HEK293 (cell line): ENCODE measurements around the gene MESD.

Source experiments
- CTCF ChIA-PET: fragments of 350-600 bp; formaldehyde crosslinking; extraction: SDS; loops from one replicate; lab custom pipeline; 2021; ENCODE audit warnings: antibody characterized with exemption; lab: Yijun Ruan, JAX
- POLR2A ChIA-PET: fragments of 300-600 bp; formaldehyde crosslinking; extraction: SDS; loops from one replicate; lab custom pipeline; 2020; ENCODE audit warnings: antibody characterized with exemption, inconsistent platforms; lab: Yijun Ruan, JAX
- H3K27ac ChIP-seq: fragments of 200-500 bp; sonication (Bioruptor generic); 2 replicates; pipeline ENCODE4 v1.5.1; 2014; ENCODE audit warnings: low read depth, low read length, control low read depth, inconsistent platforms; ENCODE audit errors: extremely low read depth
- H3K36me3 ChIP-seq, 2 experiments: fragments of 200-500 bp in 1 of 2; sonication (Bioruptor generic) in 1 of 2; 1 replicate in 1 of 2; 2 replicates in 1 of 2; pipeline ENCODE4 v1.5.1; 2014 to 2017; ENCODE audit warnings: inconsistent platforms in 2 of 2, low read length in 2 of 2; ENCODE audit not compliant: control insufficient read depth in 2 of 2, insufficient read depth in 1 of 2
- H3K4me1 ChIP-seq: fragments of 200-500 bp; sonication (Bioruptor generic); 2 replicates; pipeline ENCODE4 v1.5.1; 2014; ENCODE audit warnings: mild to moderate bottlenecking, low read length, inconsistent platforms; ENCODE audit not compliant: control insufficient read depth, insufficient read depth
- H3K4me3 ChIP-seq: 2 replicates; pipeline ENCODE4 v1.5.1; 2011; ENCODE audit warnings: low read depth, mild to moderate bottlenecking, control low read depth, low read length, moderate library complexity
- H3K9me3 ChIP-seq: fragments of 200-500 bp; sonication (Bioruptor generic); 2 replicates; pipeline ENCODE4 v1.5.1; 2014; ENCODE audit warnings: low read depth, low read length, inconsistent platforms; ENCODE audit not compliant: control insufficient read depth, insufficient read depth
- BCL11B ChIP-seq: fragments of 450-650 bp; formaldehyde crosslinking; IDR thresholded peaks from 2 replicates; pipeline ENCODE4 v1.5.1; 2016; ENCODE audit warnings: low read depth, missing biosample characterization, missing genetic modification characterization
- FEZF1 ChIP-seq: fragments of 450-650 bp; formaldehyde crosslinking; IDR thresholded peaks from 2 replicates; pipeline ENCODE4 v1.5.1; 2016; ENCODE audit warnings: missing biosample characterization, missing genetic modification characterization
- GFI1B ChIP-seq: fragments of 450-650 bp; formaldehyde crosslinking; IDR thresholded peaks from 2 replicates; pipeline ENCODE4 v1.5.1; 2016; ENCODE audit warnings: missing biosample characterization, missing genetic modification characterization
- KLF10 ChIP-seq: fragments of 450-650 bp; IDR thresholded peaks from 2 replicates; pipeline ENCODE4 v1.5.1; 2018; ENCODE audit warnings: missing biosample characterization, mild to moderate bottlenecking, missing genetic modification characterization
- KLF8 ChIP-seq: fragments of 450-650 bp; formaldehyde crosslinking; IDR thresholded peaks from 2 replicates; pipeline ENCODE4 v1.5.1; 2016; ENCODE audit warnings: missing biosample characterization, missing genetic modification characterization
- OSR2 ChIP-seq: fragments of 450-650 bp; formaldehyde crosslinking; IDR thresholded peaks from 2 replicates; pipeline ENCODE4 v1.5.1; 2016; ENCODE audit warnings: missing biosample characterization, missing genetic modification characterization
- PRDM1 ChIP-seq: fragments of 450-650 bp; formaldehyde crosslinking; IDR thresholded peaks from 2 replicates; pipeline ENCODE4; 2016; ENCODE audit warnings: missing biosample characterization, missing genetic modification characterization
- SALL2 ChIP-seq: fragments of 450-650 bp; formaldehyde crosslinking; IDR thresholded peaks from 2 replicates; pipeline ENCODE4 v1.5.0; 2017; ENCODE audit warnings: missing biosample characterization, mild to moderate bottlenecking, missing genetic modification characterization, borderline replicate concordance
- SP2 ChIP-seq: fragments of 450-650 bp; formaldehyde crosslinking; IDR thresholded peaks from 2 replicates; pipeline ENCODE4 v1.5.1; 2016; ENCODE audit warnings: missing biosample characterization, missing genetic modification characterization
- SP3 ChIP-seq: fragments of 450-650 bp; formaldehyde crosslinking; IDR thresholded peaks from 2 replicates; pipeline ENCODE4 v1.5.1; 2016; ENCODE audit warnings: missing biosample characterization, missing genetic modification characterization
- ZBTB20 ChIP-seq: fragments of 450-650 bp; formaldehyde crosslinking; IDR thresholded peaks from 2 replicates; pipeline ENCODE4 v1.5.1; 2016; ENCODE audit warnings: missing biosample characterization, missing genetic modification characterization
- ZFHX2 ChIP-seq: fragments of 450-650 bp; formaldehyde crosslinking; conservative IDR thresholded peaks from 2 replicates; pipeline ENCODE4 v1.5.1; 2016; ENCODE audit warnings: missing biosample characterization, missing genetic modification characterization
- ZNF114 ChIP-seq: fragments of 450-650 bp; formaldehyde crosslinking; IDR thresholded peaks from 2 replicates; pipeline ENCODE4 v1.5.0; 2017; ENCODE audit warnings: missing biosample characterization, missing genetic modification characterization
- ZNF174 ChIP-seq: fragments of 450-650 bp; formaldehyde crosslinking; IDR thresholded peaks from 2 replicates; pipeline ENCODE4 v1.5.0; 2017; ENCODE audit warnings: missing biosample characterization, mild to moderate bottlenecking, missing genetic modification characterization
- ZNF19 ChIP-seq: fragments of 450-650 bp; formaldehyde crosslinking; IDR thresholded peaks from 2 replicates; pipeline ENCODE4; 2016; ENCODE audit warnings: missing biosample characterization, missing genetic modification characterization, low read depth
- ZNF223 ChIP-seq: fragments of 450-650 bp; formaldehyde crosslinking; IDR thresholded peaks from 2 replicates; pipeline ENCODE4 v1.5.1; 2016; ENCODE audit warnings: missing biosample characterization, missing genetic modification characterization
- ZNF274 ChIP-seq, 2 experiments: fragments of 200-500 bp in 1 of 2; fragments of 450-650 bp in 1 of 2; sonication (Bioruptor generic) in 1 of 2; formaldehyde crosslinking in 1 of 2; IDR thresholded peaks; 2 replicates each; pipeline versions ENCODE4 v1.5.1 to v1.6.1; 2014 to 2016; ENCODE audit warnings: borderline replicate concordance in 1 of 2, inconsistent platforms in 1 of 2, low read length in 1 of 2, missing biosample characterization in 1 of 2, missing genetic modification characterization in 1 of 2
- ZNF324 ChIP-seq: fragments of 450-650 bp; formaldehyde crosslinking; IDR thresholded peaks from 2 replicates; pipeline ENCODE4 v1.5.1; 2016; ENCODE audit warnings: missing biosample characterization, missing genetic modification characterization
- ZNF416 ChIP-seq: fragments of 450-650 bp; formaldehyde crosslinking; IDR thresholded peaks from 2 replicates; pipeline ENCODE4 v1.5.1; 2016; ENCODE audit warnings: missing biosample characterization, missing genetic modification characterization
- ZNF426 ChIP-seq: fragments of 450-650 bp; formaldehyde crosslinking; IDR thresholded peaks from 2 replicates; pipeline ENCODE4 v1.5.1; 2017; ENCODE audit warnings: missing biosample characterization, missing genetic modification characterization, mild to moderate bottlenecking, inconsistent platforms, moderate library complexity
- ZNF510 ChIP-seq: fragments of 450-650 bp; formaldehyde crosslinking; IDR thresholded peaks from 2 replicates; pipeline ENCODE4 v1.5.1; 2018; ENCODE audit warnings: mild to moderate bottlenecking, missing genetic modification characterization, missing biosample characterization; ENCODE audit not compliant: insufficient replicate concordance
- ZNF514 ChIP-seq: fragments of 450-650 bp; formaldehyde crosslinking; IDR thresholded peaks from 2 replicates; pipeline ENCODE4 v1.5.1; 2016; ENCODE audit warnings: missing biosample characterization, missing genetic modification characterization
- ZNF521 ChIP-seq: fragments of 450-650 bp; formaldehyde crosslinking; IDR thresholded peaks from 2 replicates; pipeline ENCODE4 v1.5.1; 2017; ENCODE audit warnings: missing biosample characterization, mild to moderate bottlenecking, missing genetic modification characterization
- ZNF76 ChIP-seq: fragments of 450-650 bp; formaldehyde crosslinking; IDR thresholded peaks from 2 replicates; pipeline ENCODE4; 2016; ENCODE audit warnings: low read depth, missing biosample characterization, missing genetic modification characterization, borderline replicate concordance
- ZSCAN23 ChIP-seq: fragments of 450-650 bp; formaldehyde crosslinking; IDR thresholded peaks from 2 replicates; pipeline ENCODE4 v1.5.1; 2016; ENCODE audit warnings: missing biosample characterization, missing genetic modification characterization
- ZXDB ChIP-seq: fragments of 450-650 bp; formaldehyde crosslinking; IDR thresholded peaks from 2 replicates; pipeline ENCODE4 v1.5.1; 2016; ENCODE audit warnings: missing biosample characterization, missing genetic modification characterization
- TF ChIP-seq, protein P1 (sequence below): fragments of 450-650 bp; formaldehyde crosslinking; IDR thresholded peaks from 2 replicates; pipeline ENCODE4 v1.5.1; 2016; ENCODE audit warnings: missing biosample characterization, missing genetic modification characterization
- TF ChIP-seq, protein P2 (sequence below): fragments of 450-650 bp; formaldehyde crosslinking; IDR thresholded peaks from 2 replicates; pipeline ENCODE4 v1.5.1; 2016; ENCODE audit warnings: missing biosample characterization, missing genetic modification characterization
- TF ChIP-seq, protein P3 (sequence below): fragments of 450-650 bp; formaldehyde crosslinking; IDR thresholded peaks from 2 replicates; pipeline ENCODE4 v1.5.1; 2017; ENCODE audit warnings: missing biosample characterization, missing genetic modification characterization
- TF ChIP-seq, protein P4 (sequence below): fragments of 450-650 bp; formaldehyde crosslinking; IDR thresholded peaks from 2 replicates; pipeline ENCODE4 v1.5.1; 2017; ENCODE audit warnings: missing biosample characterization, missing genetic modification characterization

MESD gene

DNA sequence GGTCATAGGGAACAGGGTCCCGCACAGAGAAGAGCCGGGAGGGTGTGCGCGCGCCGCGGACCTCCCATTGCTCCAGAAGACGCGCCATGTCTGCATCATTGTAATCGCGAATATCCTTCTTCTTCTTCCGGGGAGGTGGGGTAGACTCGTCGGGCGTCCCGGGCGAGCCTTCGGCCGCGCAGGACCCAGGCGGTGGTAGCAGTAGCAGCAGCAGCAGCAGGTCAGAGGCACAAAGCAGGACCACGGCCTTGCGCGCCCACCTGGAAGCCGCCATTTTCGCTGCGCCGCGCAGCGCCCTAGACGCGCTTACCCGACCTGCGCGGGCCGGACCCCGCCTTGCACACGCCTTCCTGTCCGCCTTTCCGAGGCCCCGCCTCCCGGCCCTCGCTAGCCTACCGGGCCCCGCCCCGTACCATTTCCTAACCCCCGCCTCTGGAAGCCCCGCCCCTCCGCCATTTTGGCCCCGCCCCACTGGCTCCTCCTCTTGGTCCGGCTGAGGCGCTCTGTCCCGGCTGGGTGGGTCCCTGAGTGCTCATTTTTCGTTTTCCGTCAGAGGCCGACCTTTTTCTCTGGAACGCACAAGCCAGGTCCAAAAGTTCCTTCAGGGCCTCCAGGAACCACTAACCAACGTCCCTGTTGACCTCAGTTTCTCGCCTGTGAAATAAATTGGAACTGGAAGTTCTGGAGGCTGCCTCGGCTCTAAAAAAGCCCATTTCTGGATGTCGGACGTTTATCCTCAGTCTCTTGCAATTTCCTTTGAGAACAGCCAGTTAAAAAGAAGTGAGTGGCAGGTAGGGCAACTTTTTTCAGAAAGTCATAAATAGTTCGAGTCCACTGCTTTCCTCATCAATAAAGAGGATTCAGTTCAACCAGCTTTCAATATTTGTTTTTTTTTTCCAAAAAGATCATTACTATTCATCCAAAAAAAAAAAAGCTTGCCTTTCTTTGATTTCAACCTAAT lies at the start of gene MESD:
MESD (minus strand) TSS at position 302 of the 961 bp plus-strand sequence; CDS start at position 274, 28 bp downstream.
- ChIA-PET CTCF (interaction anchor here (0.7 to 6.3 kb wide), 7 partner anchors 21 to 1073 kb away, joined by 3 to 46 read pairs (median 4); partner anchors contain the start of gene ABHD17C), POLR2A (interaction anchor here (0.6 to 2.0 kb wide), 5 partner anchors 9 to 359 kb away, joined by 3 to 22 read pairs (median 4); partner anchors contain the start of gene TLNRD1)
- Histone ChIP-seq H3K9me3 (no peaks in the 10 kb centered on the region), H3K27ac (peak within 1 kb of the TSS; percentile 56), H3K36me3 (peaks cover 0 to 4% of the 10 kb centered on the region in 2 experiments; a peak in 1 of 3 replicates), H3K4me3 (peak within 1 kb of the TSS; percentile 95), H3K4me1 (peaks cover 13% of the 10 kb centered on the region)
- TF ChIP-seq ZBTB20 (tag by site-specific recombination) (no peak), ZNF76 (tag by site-specific recombination) (peak; percentile 80), ZNF114 (tag by site-specific recombination) (no peak), ZNF510 (tag by site-specific recombination) (no peak), OSR2 (tag by site-specific recombination) (no peak), ZFHX2 (peak; percentile 51), SP2 (tag by site-specific recombination) (peak; percentile 97), PRDM1 (no peak), ZSCAN23 (tag by site-specific recombination) (0 out of 2 replicates have a peak, but pooled peaks have one; percentile 81), ZNF514 (tag by site-specific recombination) (no peak), ZNF426 (tag by site-specific recombination) (no peak), KLF10 (tag by site-specific recombination) (peak; percentile 95), ZXDB (peak; percentile 81), ZNF416 (tag by site-specific recombination) (no peak), ZNF19 (tag by site-specific recombination) (no peak), ZNF274 (IDR thresholded peaks at IDR 0.05; ENCODE audit: low read length) (no peak), ZNF274 (tag by site-specific recombination; IDR thresholded peaks at IDR 0.05; ENCODE audit: borderline replicate concordance) (no peak), BCL11B (tag by site-specific recombination) (no peak), SALL2 (tag by site-specific recombination) (no peak), ZNF521 (tag by site-specific recombination) (no peak), ZNF223 (tag by site-specific recombination) (no peak), FEZF1 (tag by site-specific recombination) (peak; percentile 21; the same call in 1 of the 2 replicates), SP3 (tag by site-specific recombination) (peak; percentile 95), ZNF324 (peak; percentile 86), KLF8 (tag by site-specific recombination) (peak; percentile 95), GFI1B (no peak), ZNF174 (tag by site-specific recombination) (no peak)
- TF ChIP-seq, protein P1, sequence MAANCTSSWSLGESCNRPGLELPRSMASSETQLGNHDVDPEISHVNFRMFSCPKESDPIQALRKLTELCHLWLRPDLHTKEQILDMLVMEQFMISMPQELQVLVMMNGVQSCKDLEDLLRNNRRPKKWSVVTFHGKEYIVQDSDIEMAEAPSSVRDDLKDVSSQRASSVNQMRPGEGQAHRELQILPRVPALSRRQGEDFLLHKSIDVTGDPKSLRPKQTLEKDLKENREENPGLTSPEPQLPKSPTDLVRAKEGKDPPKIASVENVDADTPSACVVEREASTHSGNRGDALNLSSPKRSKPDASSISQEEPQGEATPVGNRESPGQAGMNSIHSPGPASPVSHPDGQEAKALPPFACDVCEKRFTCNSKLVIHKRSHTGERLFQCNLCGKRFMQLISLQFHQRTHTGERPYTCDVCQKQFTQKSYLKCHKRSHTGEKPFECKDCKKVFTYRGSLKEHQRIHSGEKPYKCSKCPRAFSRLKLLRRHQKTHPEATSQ (tag by site-specific recombination): 0 out of 2 replicates have a peak, but pooled peaks have one; percentile 32
- TF ChIP-seq, protein P2, sequence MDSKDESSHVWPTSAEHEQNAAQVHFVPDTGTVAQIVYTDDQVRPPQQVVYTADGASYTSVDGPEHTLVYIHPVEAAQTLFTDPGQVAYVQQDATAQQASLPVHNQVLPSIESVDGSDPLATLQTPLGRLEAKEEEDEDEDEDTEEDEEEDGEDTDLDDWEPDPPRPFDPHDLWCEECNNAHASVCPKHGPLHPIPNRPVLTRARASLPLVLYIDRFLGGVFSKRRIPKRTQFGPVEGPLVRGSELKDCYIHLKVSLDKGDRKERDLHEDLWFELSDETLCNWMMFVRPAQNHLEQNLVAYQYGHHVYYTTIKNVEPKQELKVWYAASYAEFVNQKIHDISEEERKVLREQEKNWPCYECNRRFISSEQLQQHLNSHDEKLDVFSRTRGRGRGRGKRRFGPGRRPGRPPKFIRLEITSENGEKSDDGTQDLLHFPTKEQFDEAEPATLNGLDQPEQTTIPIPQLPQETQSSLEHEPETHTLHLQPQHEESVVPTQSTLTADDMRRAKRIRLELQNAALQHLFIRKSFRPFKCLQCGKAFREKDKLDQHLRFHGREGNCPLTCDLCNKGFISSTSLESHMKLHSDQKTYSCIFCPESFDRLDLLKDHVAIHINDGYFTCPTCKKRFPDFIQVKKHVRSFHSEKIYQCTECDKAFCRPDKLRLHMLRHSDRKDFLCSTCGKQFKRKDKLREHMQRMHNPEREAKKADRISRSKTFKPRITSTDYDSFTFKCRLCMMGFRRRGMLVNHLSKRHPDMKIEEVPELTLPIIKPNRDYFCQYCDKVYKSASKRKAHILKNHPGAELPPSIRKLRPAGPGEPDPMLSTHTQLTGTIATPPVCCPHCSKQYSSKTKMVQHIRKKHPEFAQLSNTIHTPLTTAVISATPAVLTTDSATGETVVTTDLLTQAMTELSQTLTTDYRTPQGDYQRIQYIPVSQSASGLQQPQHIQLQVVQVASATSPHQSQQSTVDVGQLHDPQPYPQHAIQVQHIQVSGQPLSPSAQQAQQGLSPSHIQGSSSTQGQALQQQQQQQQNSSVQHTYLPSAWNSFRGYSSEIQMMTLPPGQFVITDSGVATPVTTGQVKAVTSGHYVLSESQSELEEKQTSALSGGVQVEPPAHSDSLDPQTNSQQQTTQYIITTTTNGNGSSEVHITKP: peak; percentile 59
- TF ChIP-seq, protein P3, sequence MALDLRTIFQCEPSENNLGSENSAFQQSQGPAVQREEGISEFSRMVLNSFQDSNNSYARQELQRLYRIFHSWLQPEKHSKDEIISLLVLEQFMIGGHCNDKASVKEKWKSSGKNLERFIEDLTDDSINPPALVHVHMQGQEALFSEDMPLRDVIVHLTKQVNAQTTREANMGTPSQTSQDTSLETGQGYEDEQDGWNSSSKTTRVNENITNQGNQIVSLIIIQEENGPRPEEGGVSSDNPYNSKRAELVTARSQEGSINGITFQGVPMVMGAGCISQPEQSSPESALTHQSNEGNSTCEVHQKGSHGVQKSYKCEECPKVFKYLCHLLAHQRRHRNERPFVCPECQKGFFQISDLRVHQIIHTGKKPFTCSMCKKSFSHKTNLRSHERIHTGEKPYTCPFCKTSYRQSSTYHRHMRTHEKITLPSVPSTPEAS: no peak
- TF ChIP-seq, protein P4, sequence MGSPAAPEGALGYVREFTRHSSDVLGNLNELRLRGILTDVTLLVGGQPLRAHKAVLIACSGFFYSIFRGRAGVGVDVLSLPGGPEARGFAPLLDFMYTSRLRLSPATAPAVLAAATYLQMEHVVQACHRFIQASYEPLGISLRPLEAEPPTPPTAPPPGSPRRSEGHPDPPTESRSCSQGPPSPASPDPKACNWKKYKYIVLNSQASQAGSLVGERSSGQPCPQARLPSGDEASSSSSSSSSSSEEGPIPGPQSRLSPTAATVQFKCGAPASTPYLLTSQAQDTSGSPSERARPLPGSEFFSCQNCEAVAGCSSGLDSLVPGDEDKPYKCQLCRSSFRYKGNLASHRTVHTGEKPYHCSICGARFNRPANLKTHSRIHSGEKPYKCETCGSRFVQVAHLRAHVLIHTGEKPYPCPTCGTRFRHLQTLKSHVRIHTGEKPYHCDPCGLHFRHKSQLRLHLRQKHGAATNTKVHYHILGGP (tag by site-specific recombination): no peak
